Measurements from ENCODE around the gene CUL1.

DNA sequence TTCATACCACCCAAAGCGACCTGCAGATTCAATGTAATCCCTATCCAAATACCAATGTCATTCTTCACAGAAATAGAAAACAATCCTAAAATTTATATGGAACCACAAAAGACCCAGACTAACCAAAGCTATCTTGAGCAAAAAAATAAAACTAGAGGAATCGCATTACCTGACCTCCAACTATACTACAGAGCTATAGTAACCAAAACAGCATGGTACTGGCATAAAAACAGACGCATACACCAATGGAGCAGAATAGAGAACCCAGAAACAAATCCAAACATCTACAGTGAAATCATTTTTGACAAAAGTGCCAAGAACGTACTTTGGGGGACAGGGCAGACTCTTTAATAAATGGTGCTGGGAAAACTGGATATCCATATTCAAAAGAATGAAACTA is 16.9 kb upstream of the CUL1 start:
- no peak for TF ChIP-seq POLR2A (IDR thresholded peaks at IDR 0.05; ENCODE audit: low read depth, low read length)
- TF ChIP-seq TAF1 (IDR thresholded peaks at IDR 0.05; ENCODE audit: borderline replicate concordance, low read depth, low read length): no peak
